ENCODE measurements around the gene HBM.
"Not testable (repeated sequence)": the region's sequence is repeated elsewhere in the genome, so short reads cannot be mapped to it uniquely, and the experiment has no call there.

The HBM gene

GRCh38 chr16:165539-166374 is at the start of gene HBM:
HBM (plus strand) TSS chr16:165978; CDS start chr16:165998, 20 bp downstream.
- DNase-seq (ENCODE audit: low read depth in 2 of 3, low spot score in 1 of 3), result no peak

- no peak for DNase-seq (ENCODE audit: low read depth in 2 of 3, low spot score in 1 of 3)
These were observed 49.8 kb upstream of the HBM start for GRCh38 chr16:116015-116414.

DNA sequence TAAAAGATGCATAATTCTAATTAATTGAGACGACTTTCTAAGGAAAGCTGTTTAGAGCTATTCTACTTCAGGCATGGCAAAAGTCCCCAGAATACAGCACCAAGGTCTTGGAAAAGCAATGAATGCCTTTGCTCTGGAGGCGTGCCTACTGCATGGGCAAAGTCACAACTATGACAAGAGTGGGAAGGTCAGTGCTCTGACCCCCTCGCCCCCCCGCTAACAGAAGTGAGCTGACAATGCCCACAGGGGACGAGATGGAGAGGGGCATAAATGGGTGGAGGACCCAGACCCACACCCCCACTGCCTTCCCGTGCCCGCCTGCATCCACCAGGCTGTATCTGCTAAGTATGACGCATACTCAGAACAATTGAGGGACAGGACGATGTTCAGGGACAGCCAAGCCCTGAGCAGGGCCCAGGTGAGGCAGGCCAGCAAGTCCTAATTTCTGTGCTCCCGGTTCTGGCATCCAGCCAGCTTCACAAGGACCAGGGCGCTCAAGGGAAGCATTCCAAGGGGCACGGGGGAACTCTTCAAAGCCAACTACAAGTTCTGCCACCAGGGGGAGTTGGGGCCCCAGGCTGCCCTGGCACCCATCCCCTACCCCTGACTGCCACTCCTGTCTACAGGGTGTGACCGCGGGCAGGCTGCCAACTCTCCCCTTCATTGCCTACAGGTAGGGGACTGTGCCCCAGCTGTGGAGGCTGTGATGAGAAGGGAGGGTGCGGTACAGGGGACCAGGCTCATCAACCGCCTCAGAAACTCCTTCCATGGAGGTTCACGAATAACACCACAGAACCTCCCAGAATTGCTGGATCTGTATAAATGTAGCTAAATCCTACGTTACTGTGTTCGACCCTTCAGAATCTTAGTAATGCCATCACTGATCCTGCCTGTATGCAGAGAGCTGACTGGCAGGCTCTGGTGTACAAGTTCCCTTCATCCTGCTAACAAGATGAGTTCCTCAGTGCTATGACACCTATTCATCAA is 48.1 kb upstream of the HBM start:
- DNase-seq (ENCODE audit: low read depth in 2 of 3, low spot score in 1 of 3), result peak; percentile 22 to 54 (median 50)

- DNase-seq (ENCODE audit: low read depth in 2 of 3, low spot score in 1 of 3), result no peak
These were observed 46.9 kb upstream of the HBM start for GRCh38 chr16:118857-119256.

- no peak for DNase-seq (ENCODE audit: low read depth in 2 of 3, low spot score in 1 of 3)
These were observed 46.5 kb upstream of the HBM start for GRCh38 chr16:119295-119694.

- no peak for DNase-seq (ENCODE audit: low read depth in 2 of 3, low spot score in 1 of 3)
These were observed 45.8 kb upstream of the HBM start for GRCh38 chr16:119835-120491.

DNA sequence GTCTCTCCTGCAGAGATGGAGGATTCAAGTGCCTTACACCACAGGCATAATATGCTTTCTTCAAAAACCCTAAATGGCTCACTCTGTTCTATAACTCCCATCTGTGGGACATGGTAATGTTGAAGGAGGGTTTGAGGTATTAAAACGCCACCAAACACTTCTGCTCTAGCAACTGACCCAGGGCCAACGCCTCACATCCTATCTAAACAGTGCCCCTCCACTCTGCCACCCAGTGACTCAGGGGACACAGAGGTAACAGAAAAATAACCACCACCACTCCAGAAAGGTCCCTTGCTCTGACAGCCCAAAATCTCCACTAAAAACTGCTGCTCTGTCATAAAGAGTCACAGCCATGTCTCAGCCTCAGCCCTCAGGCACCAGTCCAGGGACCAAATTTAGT is 45.0 kb upstream of the HBM start:
- DNase-seq (ENCODE audit: low read depth in 2 of 3, low spot score in 1 of 3), result no peak

- DNase-seq (ENCODE audit: low read depth in 2 of 3, low spot score in 1 of 3), result no peak
These were observed 43.4 kb upstream of the HBM start for GRCh38 chr16:122361-122760.

DNA sequence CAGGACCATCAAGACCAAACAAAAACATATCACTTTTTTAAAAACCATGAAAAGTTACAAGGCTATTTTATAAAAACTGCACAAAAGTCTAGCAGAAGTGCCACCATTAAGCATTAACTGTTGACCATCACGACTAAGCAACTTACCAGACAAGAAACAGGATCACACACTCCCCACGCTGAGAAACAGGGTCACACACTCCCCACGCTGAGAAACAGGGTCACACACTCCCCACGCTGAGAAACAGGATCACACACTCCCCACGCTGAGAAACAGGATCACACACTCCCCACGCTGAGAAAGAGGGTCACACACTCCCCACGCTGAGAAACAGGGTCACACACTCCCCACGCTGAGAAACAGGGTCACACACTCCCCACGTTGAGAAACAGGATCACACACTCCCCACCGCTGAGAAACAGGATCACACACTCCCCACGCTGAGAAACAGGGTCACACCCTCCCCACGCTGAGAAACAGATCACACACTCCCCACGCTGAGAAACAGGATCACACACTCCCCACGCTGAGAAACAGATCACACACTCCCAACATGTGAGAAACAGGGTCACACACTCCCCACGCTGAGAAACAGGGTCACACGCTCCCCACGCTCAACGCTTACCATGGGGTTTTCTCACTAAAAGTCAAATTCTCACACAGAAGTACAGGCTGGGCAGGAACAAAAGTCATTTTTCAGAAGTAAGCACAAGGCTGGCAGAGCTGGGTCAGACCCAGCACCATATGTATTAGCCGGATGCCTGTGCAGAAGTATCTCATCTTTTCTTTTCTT is 42.0 kb upstream of the HBM start:
- DNase-seq (ENCODE audit: low read depth in 2 of 3, low spot score in 1 of 3), result not testable (repeated sequence)

- no peak for DNase-seq (ENCODE audit: low read depth in 2 of 3, low spot score in 1 of 3)
These were observed 40.8 kb upstream of the HBM start for GRCh38 chr16:125011-125410.

- DNase-seq (ENCODE audit: low read depth in 2 of 3, low spot score in 1 of 3), result no peak
These were observed 36.7 kb upstream of the HBM start for GRCh38 chr16:129075-129474.

DNA sequence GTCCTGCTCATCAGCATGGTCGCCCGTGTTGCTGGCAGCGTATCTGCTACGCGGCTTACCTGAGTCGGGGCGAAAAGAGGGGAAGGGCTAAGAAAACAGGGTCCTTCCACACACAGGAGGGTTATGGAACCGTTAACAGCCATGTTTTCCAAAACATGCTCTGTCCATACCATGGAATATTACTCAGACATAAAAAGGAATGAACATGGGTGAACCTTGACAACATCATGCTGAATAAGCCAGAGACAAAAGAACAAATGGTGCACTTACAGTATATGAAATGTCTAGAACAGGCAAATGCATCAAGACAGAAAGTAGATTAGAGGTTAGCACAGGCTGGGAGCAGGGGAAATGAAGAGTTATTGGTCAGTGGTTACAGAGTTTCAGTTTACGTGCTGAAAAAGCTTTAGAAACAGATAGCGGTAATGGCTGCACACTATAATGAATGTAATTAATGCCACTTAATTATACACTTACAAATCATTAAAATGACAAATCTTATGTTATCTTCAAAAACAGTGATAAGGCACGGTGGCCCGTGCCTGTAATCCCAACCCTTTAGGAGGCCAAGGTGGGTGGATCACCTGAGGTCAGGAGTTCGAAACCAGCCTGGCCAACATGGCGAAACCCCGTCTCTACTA is 35.1 kb upstream of the HBM start:
- DNase-seq (ENCODE audit: low read depth in 2 of 3, low spot score in 1 of 3), result no peak

GRCh38 chr16:132120-132519 is 33.7 kb upstream of the HBM start:
- no peak for DNase-seq (ENCODE audit: low read depth in 2 of 3, low spot score in 1 of 3)

DNA sequence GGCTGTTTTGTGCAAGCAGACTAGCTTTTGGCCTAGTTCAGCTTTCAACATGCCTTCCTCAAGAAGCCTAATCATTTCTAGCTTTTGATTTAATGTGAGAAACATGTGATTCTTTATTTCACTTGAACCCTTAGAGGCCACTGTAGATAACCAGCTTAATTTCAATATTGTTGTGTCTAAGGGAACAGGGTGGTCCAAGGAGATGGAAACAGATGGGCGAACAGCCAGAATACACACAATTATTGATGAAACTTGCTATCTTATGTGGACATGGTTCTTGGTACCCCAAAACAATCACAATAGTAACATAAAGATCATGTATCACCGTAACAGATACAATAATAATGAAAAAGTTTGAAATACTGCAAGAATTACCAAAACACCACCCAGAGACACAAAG is 32.1 kb upstream of the HBM start:
- no peak for DNase-seq (ENCODE audit: low read depth in 2 of 3, low spot score in 1 of 3)

DNA sequence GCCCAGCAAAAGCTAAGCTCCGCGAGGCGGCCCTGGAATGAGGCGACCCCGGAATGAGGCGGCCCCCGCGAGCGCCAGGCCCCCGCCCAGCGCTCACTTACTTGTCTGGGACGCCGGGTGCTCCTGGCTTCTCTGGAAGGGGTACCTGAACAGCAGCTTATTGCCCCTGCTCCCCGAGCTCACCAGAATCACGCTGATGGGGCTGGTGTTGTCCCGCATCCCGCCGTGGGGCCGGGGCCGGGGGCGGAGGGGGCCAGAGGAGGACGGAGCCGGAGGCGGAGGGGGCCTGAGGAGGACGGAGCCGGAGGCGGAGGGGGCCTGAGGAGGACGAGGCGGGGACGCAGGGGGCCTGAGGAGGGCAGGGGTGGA is 27.7 kb upstream of the HBM start:
- DNase-seq (ENCODE audit: low read depth in 2 of 3, low spot score in 1 of 3), result peak in 2 of 3 donors; percentile 4 to 20

- no peak for DNase-seq (ENCODE audit: low read depth in 2 of 3, low spot score in 1 of 3)
These were observed 25.5 kb upstream of the HBM start for GRCh38 chr16:140175-140857.

- no peak for DNase-seq (ENCODE audit: low read depth in 2 of 3, low spot score in 1 of 3)
These were observed 23.3 kb upstream of the HBM start for GRCh38 chr16:142405-142967.

- no peak for DNase-seq (ENCODE audit: low read depth in 2 of 3, low spot score in 1 of 3)
These were observed 22.7 kb upstream of the HBM start for GRCh38 chr16:143047-143446.

- DNase-seq (ENCODE audit: low read depth in 2 of 3, low spot score in 1 of 3), result no peak
These were observed 22.3 kb upstream of the HBM start for GRCh38 chr16:143456-143855.

Measured in stimulated activated CD4-positive, alpha-beta T cell treated with anti-CD3 and anti-CD28 coated beads, Interleukin-12 subunit alpha, Interleukin-12 subunit beta, amount 100 ng/mL, for 48 hours (primary cell).